AG10803 (cell line): ENCODE measurements around the gene NSD2.
"Not testable (repeated sequence)": the region's sequence is repeated elsewhere in the genome, so short reads cannot be mapped to it uniquely, and the experiment has no call there.

ENCODE experiments used
- DNase-seq: peaks from one replicate; pipeline ENCODE4 v3.0.0; 2010; ENCODE audit warnings: low read depth
- H3K4me3 ChIP-seq: 2 replicates; pipeline ENCODE4 v1.5.1; 2011; ENCODE audit warnings: mild to moderate bottlenecking, low read length, control low read depth
- TF ChIP-seq, protein P1 (sequence below): conservative IDR thresholded peaks from 2 replicates; pipeline ENCODE4 v1.5.1; 2011; ENCODE audit warnings: mild to moderate bottlenecking, low read length, control low read depth, inconsistent platforms

Gene NSD2

DNA sequence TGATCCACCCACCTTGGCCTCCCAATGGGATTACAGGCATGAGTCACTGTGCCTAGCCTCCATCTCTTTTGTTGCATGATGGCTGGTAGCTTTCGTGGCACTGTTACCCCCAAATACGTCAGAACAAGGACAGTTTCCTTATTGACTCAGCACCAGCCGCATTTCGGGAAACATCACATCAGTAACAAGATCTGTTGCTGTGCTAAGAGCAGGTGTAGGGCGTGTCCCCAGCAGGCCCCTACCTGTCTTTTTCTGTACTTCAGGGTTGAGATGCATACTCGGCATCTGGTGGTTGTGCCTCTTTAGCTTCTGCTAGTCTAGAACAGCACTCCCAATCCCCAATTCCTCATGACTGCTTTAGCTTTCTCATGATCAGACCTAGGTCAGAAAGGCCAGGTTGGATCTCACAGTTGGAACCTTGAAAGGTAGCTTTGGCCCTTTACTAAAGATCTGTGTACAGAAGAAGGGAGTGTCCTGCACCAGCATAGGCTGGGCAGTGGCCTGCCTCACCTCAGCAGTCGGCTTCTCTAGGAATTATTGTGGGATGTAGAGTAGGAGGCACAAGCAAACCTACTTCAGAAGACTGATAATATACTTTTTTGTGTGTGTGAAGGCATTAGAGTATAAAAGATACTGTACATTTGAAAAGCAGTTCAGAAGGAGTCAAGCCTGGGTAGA, 36.8 kb downstream of the NSD2 start:
- TF ChIP-seq, protein P1, sequence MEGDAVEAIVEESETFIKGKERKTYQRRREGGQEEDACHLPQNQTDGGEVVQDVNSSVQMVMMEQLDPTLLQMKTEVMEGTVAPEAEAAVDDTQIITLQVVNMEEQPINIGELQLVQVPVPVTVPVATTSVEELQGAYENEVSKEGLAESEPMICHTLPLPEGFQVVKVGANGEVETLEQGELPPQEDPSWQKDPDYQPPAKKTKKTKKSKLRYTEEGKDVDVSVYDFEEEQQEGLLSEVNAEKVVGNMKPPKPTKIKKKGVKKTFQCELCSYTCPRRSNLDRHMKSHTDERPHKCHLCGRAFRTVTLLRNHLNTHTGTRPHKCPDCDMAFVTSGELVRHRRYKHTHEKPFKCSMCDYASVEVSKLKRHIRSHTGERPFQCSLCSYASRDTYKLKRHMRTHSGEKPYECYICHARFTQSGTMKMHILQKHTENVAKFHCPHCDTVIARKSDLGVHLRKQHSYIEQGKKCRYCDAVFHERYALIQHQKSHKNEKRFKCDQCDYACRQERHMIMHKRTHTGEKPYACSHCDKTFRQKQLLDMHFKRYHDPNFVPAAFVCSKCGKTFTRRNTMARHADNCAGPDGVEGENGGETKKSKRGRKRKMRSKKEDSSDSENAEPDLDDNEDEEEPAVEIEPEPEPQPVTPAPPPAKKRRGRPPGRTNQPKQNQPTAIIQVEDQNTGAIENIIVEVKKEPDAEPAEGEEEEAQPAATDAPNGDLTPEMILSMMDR: no peak
- no peak for DNase-seq

GRCh38 chr4:1909696-1910095, 38.5 kb downstream of the NSD2 start:
- not testable (repeated sequence) for DNase-seq, H3K4me3 ChIP-seq

More for the DNA sequence above, 36.8 kb downstream of the NSD2 start:
- no peak overlapping the region for H3K4me3 ChIP-seq

DNA sequence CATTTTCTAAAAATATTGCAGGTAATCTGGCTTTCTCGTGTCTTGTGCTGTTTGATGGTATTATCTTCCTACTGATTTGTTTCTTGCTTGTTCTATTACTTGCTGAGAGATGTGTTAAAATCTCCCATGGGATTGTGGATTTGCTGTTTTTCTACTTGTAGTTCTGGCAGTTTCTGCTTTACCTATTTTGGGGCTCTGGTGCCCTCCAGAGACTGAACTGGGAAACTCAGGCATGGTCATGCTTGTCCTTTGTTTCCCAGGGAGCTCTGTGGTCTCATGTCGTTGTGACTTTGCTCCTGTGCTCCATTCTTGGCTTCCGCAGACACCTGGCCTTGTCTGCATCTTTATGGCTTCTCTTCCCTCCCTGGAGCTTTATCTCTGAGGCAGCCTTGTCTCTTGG, 39.5 kb downstream of the NSD2 start:
- TF ChIP-seq, protein P1: peak; percentile 86
- no peak overlapping the region for H3K4me3 ChIP-seq
- DNase-seq: peak; percentile 69

- not testable (repeated sequence) for DNase-seq, H3K4me3 ChIP-seq
Measured at GRCh38 chr4:1911316-1911715, 40.1 kb downstream of the NSD2 start.

GRCh38 chr4:1922821-1923220, 51.6 kb downstream of the NSD2 start:
- no peak for DNase-seq
- TF ChIP-seq, protein P1: no peak
- H3K4me3 ChIP-seq: no peak overlapping the region

DNA sequence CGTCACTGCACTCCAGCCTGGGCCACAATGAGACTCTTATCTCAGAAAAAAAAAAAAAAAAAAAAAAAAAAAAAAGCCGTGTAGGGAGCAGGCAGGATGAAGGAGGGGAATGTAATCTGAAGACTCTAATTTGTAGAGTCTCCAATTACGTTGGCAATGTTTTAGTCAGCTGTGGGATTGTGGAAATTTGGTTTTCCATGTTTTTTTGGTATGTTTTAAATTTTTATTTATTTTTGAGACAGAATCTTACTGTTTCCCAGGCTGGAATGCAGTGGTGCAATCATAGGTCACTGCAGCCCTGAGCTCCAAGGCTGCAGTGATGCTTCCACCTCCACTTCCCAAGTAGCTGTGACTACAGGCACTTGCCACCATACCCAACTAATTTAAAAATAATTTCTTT, 56.5 kb downstream of the NSD2 start:
- DNase-seq: peak; percentile 43
- H3K4me3 ChIP-seq: no peak overlapping the region
- TF ChIP-seq, protein P1: no peak

DNA sequence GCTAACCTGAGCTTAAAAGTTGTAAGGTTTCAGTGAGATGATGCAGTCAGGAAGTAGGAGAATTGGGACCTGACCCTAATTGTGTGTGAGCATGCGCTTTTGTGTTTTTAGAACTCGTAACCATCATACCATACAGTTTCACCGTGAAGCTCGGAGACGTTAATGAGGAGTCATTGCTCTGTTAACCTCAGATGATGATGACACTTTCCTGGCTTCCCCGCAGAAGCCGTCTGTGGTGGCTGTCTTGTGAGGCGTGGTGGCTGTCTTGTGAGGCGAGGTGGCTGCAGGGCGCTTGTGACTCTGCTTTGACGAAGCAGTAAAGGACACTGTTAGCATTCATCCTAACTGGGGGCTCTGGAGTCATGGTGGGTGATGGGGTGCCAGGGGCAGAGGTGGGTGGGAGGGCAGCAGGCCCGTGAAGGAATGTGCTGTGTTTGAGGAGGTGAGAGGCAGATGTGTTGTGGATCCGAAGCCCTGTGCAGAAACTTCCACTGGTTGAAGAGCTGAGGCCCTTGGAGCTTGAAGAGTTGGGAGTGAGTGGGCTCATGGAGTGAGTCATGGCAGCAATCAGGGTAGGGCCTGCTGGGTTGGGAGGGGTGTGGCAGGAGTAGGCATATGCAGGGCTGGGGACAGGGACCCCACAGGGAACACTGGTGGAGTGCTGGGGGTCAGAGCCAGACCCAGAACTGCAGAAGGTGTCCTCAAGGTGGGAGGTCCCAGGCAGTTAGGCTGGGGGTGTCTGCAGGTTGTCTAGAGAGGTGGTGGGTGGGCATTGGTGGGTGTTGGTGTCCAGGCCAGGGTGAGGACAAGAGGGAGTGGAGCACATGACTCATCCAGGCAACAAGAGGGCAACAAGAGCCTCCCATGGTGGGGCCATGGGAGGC, 57.4 kb downstream of the NSD2 start:
- TF ChIP-seq, protein P1: no peak
- no peak for DNase-seq
- H3K4me3 ChIP-seq: no peak overlapping the region

GRCh38 chr4:1932736-1933135, 61.5 kb downstream of the NSD2 start:
- H3K4me3 ChIP-seq: no peak overlapping the region
- TF ChIP-seq, protein P1: no peak
- no peak for DNase-seq
